Measurements from ENCODE around the gene PCSK2. TPM values are rescaled to one million over a fixed set of nuclear protein-coding genes. Genes with fewer than 3 reads are reported as not detected.

PCSK2 gene
- polyA plus RNA-seq, 2 donors = 0.02 to 0.13 TPM

DNA sequence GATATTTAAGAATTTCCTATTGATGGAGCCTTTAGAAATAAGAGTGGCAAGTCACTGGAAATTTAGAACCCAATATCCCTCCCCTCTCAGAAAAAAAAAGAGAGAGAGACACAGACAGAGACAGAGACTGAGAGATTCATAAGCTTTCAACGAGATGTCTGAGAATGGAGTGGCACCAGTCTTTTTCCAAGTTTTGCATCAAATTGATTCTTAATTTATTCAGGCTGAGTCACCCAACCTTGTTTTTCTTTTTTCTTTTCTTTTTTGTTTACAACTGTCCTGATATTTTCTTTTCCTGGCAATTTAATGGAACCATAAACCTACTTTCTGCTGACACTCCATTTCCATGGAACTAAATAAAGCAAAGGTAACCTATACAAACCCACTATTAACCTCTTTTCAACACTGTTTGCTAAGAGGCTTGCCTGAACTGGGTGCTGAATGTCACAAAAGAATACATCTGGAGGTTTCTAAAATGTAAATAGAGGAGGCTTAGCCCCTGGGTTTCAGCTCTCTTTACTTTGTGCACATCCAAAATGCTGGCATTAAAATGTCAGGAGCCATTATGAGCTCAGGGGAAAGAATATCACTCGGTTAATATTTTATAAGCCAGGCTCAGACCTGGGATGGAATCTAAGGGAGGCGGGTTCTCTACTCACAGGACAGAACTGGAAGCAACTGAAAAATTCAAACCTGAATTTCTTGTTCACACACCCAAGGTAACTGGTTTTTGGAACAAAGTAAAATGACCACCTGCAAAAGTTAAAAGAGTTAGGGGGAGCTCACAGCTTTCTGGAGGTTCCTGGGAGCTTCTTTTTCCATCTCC is 203.5 kb downstream of the PCSK2 start:
- H3K4me3 ChIP-seq (ENCODE audit: low read depth in 1 of 2, low read length in 2 of 2) = no peak overlapping the region
- H3K27ac ChIP-seq (ENCODE audit: low read depth in 2 of 2, low read length in 1 of 2) = no peak overlapping the region
- no peaks in the 10 kb centered on the region for H3K27me3 ChIP-seq (ENCODE audit: control insufficient read depth in 1 of 2, insufficient read depth in 2 of 2, low read length in 2 of 2)
- H3K9me3 ChIP-seq (ENCODE audit: control insufficient read depth in 2 of 2, insufficient read depth in 1 of 2, low read depth in 1 of 2, low read length in 1 of 2) = no peaks in the 10 kb centered on the region
- no peaks in the 10 kb centered on the region for H3K36me3 ChIP-seq (ENCODE audit: control insufficient read depth in 2 of 2, insufficient read depth in 2 of 2, low read length in 1 of 2)
- H3K4me1 ChIP-seq (ENCODE audit: control insufficient read depth in 2 of 2, insufficient read depth in 2 of 2, low read length in 1 of 2) = peaks cover 0 to 4% of the 10 kb centered on the region in 2 donors
- 51 to 54% methylated on average over 3 of the region's 3 CpGs for WGBS, 2 donors

DNA sequence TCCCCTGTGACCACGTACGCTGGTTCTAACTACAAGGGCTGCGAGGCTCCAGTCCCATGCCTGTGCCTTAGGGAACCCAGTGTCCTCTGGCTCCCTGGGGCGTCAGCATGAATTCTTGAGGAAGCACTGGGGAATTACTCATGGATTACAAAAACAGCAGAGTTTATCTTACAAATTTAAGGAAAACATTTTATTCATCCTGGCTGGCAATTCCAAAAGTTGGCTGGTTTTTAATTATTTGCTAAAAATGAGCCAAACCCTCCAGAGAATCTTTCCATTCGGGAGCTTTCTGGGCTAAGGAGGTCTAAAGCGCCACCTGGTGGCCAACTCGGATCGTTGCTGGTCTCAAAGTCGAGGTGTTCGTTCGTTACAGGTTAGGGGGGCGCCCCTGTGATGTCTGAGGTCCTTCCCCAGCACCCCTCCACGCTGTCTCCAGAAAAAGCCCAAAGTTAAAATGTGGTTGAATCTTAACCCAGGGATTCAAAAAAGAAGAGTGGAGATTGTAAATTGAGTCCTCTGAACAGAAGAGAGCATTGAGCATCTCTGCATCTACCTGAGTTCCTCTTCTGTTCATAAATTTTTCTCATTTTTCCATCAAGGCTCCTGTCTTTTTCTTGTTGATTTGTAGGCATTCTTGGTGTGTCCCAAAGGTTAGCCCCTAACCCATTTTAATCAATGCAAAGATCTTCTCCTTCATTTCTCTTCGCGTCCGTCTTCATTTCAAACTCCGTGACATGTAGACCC is 205.0 kb downstream of the PCSK2 start:
- no peak overlapping the region for H3K4me3 ChIP-seq (ENCODE audit: low read depth in 1 of 2, low read length in 2 of 2)
- H3K27ac ChIP-seq (ENCODE audit: low read depth in 2 of 2, low read length in 1 of 2) = no peak overlapping the region
- H3K9me3 ChIP-seq (ENCODE audit: control insufficient read depth in 2 of 2, insufficient read depth in 1 of 2, low read depth in 1 of 2, low read length in 1 of 2) = no peaks in the 10 kb centered on the region
- 27 to 29% methylated on average over 17 of the region's 17 CpGs for WGBS, 2 donors
- H3K4me1 ChIP-seq (ENCODE audit: control insufficient read depth in 2 of 2, insufficient read depth in 2 of 2, low read length in 1 of 2) = peaks cover 0 to 4% of the 10 kb centered on the region in 2 donors
- no peaks in the 10 kb centered on the region for H3K27me3 ChIP-seq (ENCODE audit: control insufficient read depth in 1 of 2, insufficient read depth in 2 of 2, low read length in 2 of 2)
- H3K36me3 ChIP-seq (ENCODE audit: control insufficient read depth in 2 of 2, insufficient read depth in 2 of 2, low read length in 1 of 2) = no peaks in the 10 kb centered on the region

DNA sequence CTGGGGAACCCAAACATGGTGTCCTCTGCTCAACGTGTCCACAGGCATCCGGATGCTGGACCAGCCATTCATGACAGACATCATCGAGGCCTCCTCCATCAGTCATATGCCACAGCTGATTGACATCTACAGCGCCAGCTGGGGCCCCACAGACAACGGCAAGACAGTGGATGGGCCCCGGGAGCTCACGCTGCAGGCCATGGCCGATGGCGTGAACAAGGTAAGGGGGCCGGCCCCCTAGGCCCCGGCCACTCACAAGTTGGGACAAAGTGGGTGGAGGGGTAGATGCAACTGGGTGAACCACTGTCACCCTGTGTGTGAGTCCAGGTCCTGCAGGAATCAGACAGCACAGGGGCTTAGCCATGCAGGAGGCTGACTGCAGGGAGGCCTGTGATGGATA is 209.8 kb downstream of the PCSK2 start:
- no peaks in the 10 kb centered on the region for H3K36me3 ChIP-seq (ENCODE audit: control insufficient read depth in 2 of 2, insufficient read depth in 2 of 2, low read length in 1 of 2)
- H3K27ac ChIP-seq (ENCODE audit: low read depth in 2 of 2, low read length in 1 of 2) = no peak overlapping the region
- H3K9me3 ChIP-seq (ENCODE audit: control insufficient read depth in 2 of 2, insufficient read depth in 1 of 2, low read depth in 1 of 2, low read length in 1 of 2) = no peaks in the 10 kb centered on the region
- no peaks in the 10 kb centered on the region for H3K27me3 ChIP-seq (ENCODE audit: control insufficient read depth in 1 of 2, insufficient read depth in 2 of 2, low read length in 2 of 2)
- H3K4me1 ChIP-seq (ENCODE audit: control insufficient read depth in 2 of 2, insufficient read depth in 2 of 2, low read length in 1 of 2) = no peaks in the 10 kb centered on the region
- H3K4me3 ChIP-seq (ENCODE audit: low read depth in 1 of 2, low read length in 2 of 2) = no peak overlapping the region
- 89 to 90% methylated on average over 11 of the region's 11 CpGs for WGBS, 2 donors

DNA sequence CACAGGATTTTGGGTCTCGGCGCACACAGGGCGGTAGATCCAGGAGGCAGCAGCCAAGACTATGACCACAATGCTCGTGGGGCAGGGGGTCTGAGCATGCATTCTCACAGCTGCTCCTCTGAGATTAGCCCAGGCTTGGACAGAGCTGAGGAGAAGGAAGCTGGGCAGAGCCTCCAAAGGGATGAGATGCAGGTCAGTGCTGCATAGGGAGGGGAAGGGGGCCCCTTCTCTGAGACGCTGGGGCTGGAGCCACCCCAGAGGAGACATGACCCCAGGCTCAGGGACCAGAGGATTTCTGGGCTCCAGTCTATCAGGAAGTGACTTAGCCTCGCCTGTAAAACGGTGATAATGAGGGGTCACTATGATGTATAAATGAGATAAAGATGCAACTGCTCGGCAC is 210.4 kb downstream of the PCSK2 start:
- H3K27me3 ChIP-seq (ENCODE audit: control insufficient read depth in 1 of 2, insufficient read depth in 2 of 2, low read length in 2 of 2) = no peaks in the 10 kb centered on the region
- H3K36me3 ChIP-seq (ENCODE audit: control insufficient read depth in 2 of 2, insufficient read depth in 2 of 2, low read length in 1 of 2) = no peaks in the 10 kb centered on the region
- no peaks in the 10 kb centered on the region for H3K9me3 ChIP-seq (ENCODE audit: control insufficient read depth in 2 of 2, insufficient read depth in 1 of 2, low read depth in 1 of 2, low read length in 1 of 2)
- WGBS, 2 donors = 64 to 66% methylated on average over 8 of the region's 8 CpGs
- H3K4me1 ChIP-seq (ENCODE audit: control insufficient read depth in 2 of 2, insufficient read depth in 2 of 2, low read length in 1 of 2) = no peaks in the 10 kb centered on the region
- H3K4me3 ChIP-seq (ENCODE audit: low read depth in 1 of 2, low read length in 2 of 2) = no peak overlapping the region
- H3K27ac ChIP-seq (ENCODE audit: low read depth in 2 of 2, low read length in 1 of 2) = no peak overlapping the region

DNA sequence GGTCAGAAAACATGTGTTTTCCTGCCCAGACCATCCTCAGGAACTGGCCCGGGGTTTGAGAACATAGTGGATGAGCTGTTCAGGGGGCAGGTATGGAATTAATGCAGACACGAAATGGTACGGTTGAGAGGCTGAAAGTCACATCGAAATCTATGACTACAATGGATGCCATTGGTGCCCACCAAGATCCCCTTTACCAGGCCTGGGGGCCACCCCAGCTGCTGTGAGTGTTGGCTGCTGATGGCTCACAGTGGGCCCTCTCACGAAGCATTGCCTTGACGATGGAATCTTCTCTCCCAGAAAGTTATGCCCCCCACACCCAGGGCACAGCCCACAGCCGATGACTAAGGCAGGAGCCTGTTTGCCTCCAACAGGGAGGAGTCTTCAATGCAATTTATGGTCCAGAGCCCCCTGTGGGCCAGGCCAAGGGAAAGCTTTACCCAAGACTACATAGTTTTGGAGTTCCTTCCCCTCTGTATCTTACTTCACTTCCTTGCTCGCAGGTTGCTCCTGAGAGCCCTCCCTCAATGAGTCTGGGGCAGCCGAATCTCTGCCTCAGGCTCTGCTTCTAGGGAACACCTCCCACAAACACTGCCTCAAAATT is 211.7 kb downstream of the PCSK2 start:
- Histone ChIP-seq H3K36me3 (ENCODE audit: control insufficient read depth in 2 of 2, insufficient read depth in 2 of 2, low read length in 1 of 2) (no peaks in the 10 kb centered on the region), H3K4me3 (ENCODE audit: low read depth in 1 of 2, low read length in 2 of 2) (no peak overlapping the region), H3K27me3 (ENCODE audit: control insufficient read depth in 1 of 2, insufficient read depth in 2 of 2, low read length in 2 of 2) (no peaks in the 10 kb centered on the region), H3K27ac (ENCODE audit: low read depth in 2 of 2, low read length in 1 of 2) (no peak overlapping the region), H3K4me1 (ENCODE audit: control insufficient read depth in 2 of 2, insufficient read depth in 2 of 2, low read length in 1 of 2) (no peaks in the 10 kb centered on the region), H3K9me3 (ENCODE audit: control insufficient read depth in 2 of 2, insufficient read depth in 1 of 2, low read depth in 1 of 2, low read length in 1 of 2) (no peaks in the 10 kb centered on the region)
- 86 to 89% methylated on average over 9 of the region's 9 CpGs for WGBS, 2 donors

DNA sequence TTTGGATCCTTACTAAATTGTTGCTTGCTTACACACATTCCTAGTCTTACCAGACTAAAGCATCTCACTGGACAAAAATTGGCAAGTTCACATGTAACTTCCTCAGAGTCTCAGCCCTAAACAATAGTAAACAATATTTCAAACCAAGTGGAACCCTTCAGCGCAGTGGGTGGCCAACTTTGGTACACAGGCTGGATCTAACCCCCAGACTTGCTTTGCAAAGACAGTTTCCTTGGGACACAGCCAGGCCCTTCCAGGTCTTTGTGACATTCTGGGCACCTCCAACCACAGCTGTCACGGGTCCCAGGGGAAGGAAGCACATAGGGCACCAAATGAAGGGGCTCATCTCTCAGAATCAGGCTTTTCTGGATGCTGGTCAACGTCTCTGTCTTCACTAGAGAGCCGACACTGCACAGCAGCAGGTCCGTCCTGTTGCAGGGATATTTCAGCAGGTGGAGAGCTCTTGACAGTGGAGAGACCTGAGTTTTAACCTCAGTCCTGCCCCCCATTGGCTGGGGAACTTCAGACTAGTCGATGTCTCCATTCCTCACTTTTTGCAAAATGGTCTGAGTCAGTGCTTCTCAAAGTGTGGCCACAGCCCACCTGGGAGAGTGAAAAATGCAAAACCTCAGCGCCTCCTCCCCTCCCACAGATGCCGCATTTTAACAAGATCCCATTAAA is 212.9 kb downstream of the PCSK2 start:
- H3K27ac ChIP-seq (ENCODE audit: low read depth in 2 of 2, low read length in 1 of 2) = no peak overlapping the region
- H3K4me1 ChIP-seq (ENCODE audit: control insufficient read depth in 2 of 2, insufficient read depth in 2 of 2, low read length in 1 of 2) = no peaks in the 10 kb centered on the region
- H3K27me3 ChIP-seq (ENCODE audit: control insufficient read depth in 1 of 2, insufficient read depth in 2 of 2, low read length in 2 of 2) = no peaks in the 10 kb centered on the region
- no peaks in the 10 kb centered on the region for H3K9me3 ChIP-seq (ENCODE audit: control insufficient read depth in 2 of 2, insufficient read depth in 1 of 2, low read depth in 1 of 2, low read length in 1 of 2)
- H3K36me3 ChIP-seq (ENCODE audit: control insufficient read depth in 2 of 2, insufficient read depth in 2 of 2, low read length in 1 of 2) = no peaks in the 10 kb centered on the region
- WGBS, 2 donors = 69 to 71% methylated on average over 8 of the region's 8 CpGs
- H3K4me3 ChIP-seq (ENCODE audit: low read depth in 1 of 2, low read length in 2 of 2) = no peak overlapping the region

DNA sequence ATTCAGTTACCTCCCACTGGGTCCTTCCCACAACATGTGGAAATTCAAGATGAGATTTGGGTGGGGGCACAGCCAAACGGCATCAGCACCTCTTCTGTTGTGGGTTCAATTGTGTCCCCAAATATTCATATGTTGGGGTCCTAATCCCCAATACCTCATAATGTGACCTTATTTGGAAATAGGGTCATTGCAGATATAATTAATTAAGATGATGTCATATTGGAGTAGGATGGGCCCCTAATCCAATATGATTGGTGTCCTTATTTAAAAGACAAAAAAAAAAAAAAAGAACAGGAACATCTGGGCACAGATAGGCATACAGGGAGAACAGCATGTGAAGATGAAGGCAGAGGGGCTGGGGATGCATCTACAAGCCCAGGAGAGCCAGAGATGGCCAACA is 214.9 kb downstream of the PCSK2 start:
- H3K4me3 ChIP-seq (ENCODE audit: low read depth in 1 of 2, low read length in 2 of 2) = no peak overlapping the region
- H3K27me3 ChIP-seq (ENCODE audit: control insufficient read depth in 1 of 2, insufficient read depth in 2 of 2, low read length in 2 of 2) = no peaks in the 10 kb centered on the region
- no peaks in the 10 kb centered on the region for H3K9me3 ChIP-seq (ENCODE audit: control insufficient read depth in 2 of 2, insufficient read depth in 1 of 2, low read depth in 1 of 2, low read length in 1 of 2)
- no peaks in the 10 kb centered on the region for H3K36me3 ChIP-seq (ENCODE audit: control insufficient read depth in 2 of 2, insufficient read depth in 2 of 2, low read length in 1 of 2)
- no peaks in the 10 kb centered on the region for H3K4me1 ChIP-seq (ENCODE audit: control insufficient read depth in 2 of 2, insufficient read depth in 2 of 2, low read length in 1 of 2)
- H3K27ac ChIP-seq (ENCODE audit: low read depth in 2 of 2, low read length in 1 of 2) = no peak overlapping the region
- 81 to 88% methylated on average over 1 of the region's 1 CpG for WGBS, 2 donors

DNA sequence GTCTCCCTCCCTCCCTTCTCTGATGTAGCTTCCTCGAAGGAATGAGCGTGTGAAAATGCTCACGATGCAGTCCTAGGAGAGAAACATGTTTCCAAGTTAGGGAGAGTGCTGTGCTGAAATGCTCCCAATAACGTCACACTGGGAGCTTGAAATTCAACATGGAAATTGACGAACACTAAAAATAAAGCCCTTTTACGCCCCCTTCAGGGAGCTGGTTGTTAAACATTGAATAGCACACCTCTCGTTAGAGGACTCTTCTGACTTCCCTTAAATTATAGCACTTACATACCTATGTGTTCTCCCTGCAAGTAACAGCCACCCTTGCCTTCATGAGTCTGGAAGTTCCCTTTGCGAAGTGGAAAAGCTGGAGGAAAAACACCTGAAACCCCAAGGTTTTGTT is 215.7 kb downstream of the PCSK2 start:
- no peaks in the 10 kb centered on the region for H3K36me3 ChIP-seq (ENCODE audit: control insufficient read depth in 2 of 2, insufficient read depth in 2 of 2, low read length in 1 of 2)
- H3K4me1 ChIP-seq (ENCODE audit: control insufficient read depth in 2 of 2, insufficient read depth in 2 of 2, low read length in 1 of 2) = no peaks in the 10 kb centered on the region
- no peaks in the 10 kb centered on the region for H3K27me3 ChIP-seq (ENCODE audit: control insufficient read depth in 1 of 2, insufficient read depth in 2 of 2, low read length in 2 of 2)
- 58 to 62% methylated on average over 8 of the region's 8 CpGs for WGBS, 2 donors
- H3K9me3 ChIP-seq (ENCODE audit: control insufficient read depth in 2 of 2, insufficient read depth in 1 of 2, low read depth in 1 of 2, low read length in 1 of 2) = no peaks in the 10 kb centered on the region
- no peak overlapping the region for H3K27ac ChIP-seq (ENCODE audit: low read depth in 2 of 2, low read length in 1 of 2)
- H3K4me3 ChIP-seq (ENCODE audit: low read depth in 1 of 2, low read length in 2 of 2) = no peak overlapping the region

DNA sequence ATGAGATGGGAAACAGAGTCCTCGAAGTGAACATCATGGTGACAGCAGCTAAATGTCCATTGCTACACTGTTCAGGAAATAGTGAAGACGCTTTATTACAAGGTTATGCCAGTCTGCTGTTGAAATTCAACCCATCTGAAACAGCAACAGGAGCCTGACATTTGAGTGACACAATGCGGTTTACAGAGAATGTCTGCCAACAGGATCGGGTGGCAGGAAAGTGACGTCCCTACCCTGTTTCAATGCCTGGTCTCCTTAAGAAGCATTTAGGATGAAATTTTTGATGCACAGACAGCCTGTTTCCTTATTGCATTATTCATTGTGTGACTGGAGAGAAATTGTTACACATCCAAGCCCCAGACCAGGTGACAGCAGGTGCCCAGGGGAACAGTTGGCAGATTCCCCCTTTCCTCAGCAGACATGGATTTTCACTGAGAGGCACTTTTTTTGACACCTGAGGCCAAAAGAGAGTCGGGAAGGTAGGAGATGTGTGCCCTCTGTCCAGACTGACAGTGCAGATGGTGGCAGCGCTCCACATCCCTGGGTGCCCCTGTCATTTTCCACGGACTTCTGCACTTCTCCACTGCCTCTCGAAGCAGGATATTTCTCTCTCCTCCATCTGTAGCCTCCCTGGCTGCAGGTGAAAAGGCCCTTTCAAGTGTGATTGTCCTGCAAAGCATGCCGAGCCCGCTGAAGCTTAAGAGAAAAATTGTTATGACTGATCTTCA is 216.5 kb downstream of the PCSK2 start:
- WGBS, 2 donors = 60 to 73% methylated on average over 11 of the region's 11 CpGs

More for the DNA sequence above, 216.5 kb downstream of the PCSK2 start:
- Histone ChIP-seq H3K27me3 (ENCODE audit: control insufficient read depth in 1 of 2, insufficient read depth in 2 of 2, low read length in 2 of 2) (no peaks in the 10 kb centered on the region), H3K27ac (ENCODE audit: low read depth in 2 of 2, low read length in 1 of 2) (no peak overlapping the region), H3K4me1 (ENCODE audit: control insufficient read depth in 2 of 2, insufficient read depth in 2 of 2, low read length in 1 of 2) (no peaks in the 10 kb centered on the region), H3K4me3 (ENCODE audit: low read depth in 1 of 2, low read length in 2 of 2) (no peak overlapping the region), H3K36me3 (ENCODE audit: control insufficient read depth in 2 of 2, insufficient read depth in 2 of 2, low read length in 1 of 2) (no peaks in the 10 kb centered on the region), H3K9me3 (ENCODE audit: control insufficient read depth in 2 of 2, insufficient read depth in 1 of 2, low read depth in 1 of 2, low read length in 1 of 2) (no peaks in the 10 kb centered on the region)

Measured in esophagus (tissue), 2 donors.